HG03521 (cell line): ENCODE data around the gene SLC38A4.
"Not testable (repeated sequence)": the region's sequence is repeated elsewhere in the genome, so short reads cannot be mapped to it uniquely, and the experiment has no call there.

Experiments used
- ATAC-seq: cut with Tn5 transposase; IDR thresholded peaks from one replicate; pipeline ENCODE4 v1.9.1; 2021; ENCODE audit warnings: mild to moderate bottlenecking, moderate library complexity; ENCODE audit not compliant: unreplicated experiment

The SLC38A4 gene

DNA sequence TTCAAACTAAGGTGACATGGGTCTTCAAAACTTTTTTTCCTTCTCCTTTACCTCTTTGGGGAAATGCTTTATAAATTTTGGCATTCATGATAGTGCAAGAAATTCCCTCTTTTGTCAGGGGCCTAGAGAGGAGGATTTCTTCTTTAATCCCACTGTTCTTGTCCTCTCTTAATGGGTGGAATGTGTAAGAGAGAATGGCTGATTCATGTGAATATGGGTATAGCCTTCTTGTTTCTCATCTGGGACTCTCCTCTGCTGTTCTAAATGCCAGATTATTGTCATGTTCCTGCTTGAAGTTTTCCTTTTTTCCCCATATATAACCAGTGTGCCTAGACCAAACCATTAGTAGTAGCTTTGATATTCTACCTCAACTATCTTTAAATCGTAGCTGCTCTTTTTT lies 46.7 kb downstream of the SLC38A4 start:
- no peak for ATAC-seq

DNA sequence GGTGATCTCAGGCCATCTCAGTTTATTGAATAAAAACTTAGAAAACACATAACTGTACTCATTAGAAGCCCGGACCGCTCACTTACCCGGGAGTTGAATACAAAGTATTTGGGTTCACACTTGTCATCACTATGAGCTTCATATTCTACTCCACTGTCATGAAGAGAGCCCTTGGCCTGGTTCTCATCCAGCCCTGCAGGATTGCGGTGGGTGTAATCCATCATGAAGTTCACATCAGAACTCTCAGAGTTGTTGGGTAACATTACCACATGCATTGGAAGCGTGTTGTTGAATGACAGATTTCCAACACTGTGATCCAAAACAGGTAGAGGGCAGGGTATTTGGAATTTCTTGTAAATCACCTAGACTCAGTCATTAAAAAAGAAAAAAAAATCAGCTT lies 47.4 kb downstream of the SLC38A4 start:
- ATAC-seq, result no peak

DNA sequence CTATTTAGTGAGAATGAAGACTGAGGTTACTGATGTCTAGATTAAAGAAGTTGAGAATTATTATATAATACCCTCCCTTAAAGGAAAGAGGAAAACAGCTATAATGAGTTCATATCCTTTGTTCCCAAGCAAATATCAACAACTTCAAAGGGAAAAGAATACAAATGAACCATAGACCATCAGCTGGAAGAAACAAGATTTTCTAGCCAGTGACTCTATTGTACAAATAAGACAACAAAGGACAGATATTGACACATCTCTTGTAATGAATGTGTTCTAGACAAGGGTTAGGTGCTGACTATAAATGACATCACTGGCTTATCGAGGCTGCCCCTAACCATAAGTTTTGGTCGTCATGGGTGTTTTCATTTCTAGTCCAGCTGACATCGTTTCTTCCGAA lies 48.2 kb downstream of the SLC38A4 start:
- ATAC-seq, result no peak

DNA sequence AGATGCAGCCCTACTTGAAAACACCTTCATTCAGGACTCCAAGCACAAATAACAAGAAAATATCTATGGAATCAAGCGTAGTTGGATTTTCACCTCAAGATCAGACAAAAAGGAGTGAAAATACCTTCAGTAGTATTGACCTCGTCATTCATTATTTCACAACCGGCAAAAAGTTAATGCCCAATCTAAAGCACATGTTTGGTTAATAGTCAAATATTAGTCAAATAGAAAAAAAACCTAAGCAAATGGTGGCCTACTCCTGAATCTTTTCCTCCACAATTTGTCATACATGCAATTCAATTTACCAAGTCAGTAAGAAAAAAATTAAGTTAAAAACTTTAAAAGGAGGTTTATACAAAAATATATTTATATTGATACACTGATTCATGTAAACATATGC lies 50.0 kb downstream of the SLC38A4 start:
- ATAC-seq, result no peak

DNA sequence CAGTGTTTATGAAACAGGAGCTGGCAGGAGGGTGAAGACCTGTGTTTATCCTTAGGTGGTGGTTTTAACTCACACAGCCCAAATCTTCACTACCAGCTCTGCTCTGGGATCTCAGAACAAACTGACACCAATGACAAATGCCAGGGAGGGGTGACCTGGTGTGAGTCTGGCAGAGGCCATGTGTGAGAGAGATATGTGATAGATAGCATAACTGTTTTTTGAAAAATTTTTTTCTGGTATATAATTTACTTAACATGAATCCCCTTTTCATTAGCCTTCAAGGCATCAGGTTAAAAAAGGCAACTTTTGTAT lies 51.5 kb downstream of the SLC38A4 start:
- ATAC-seq, result no peak

DNA sequence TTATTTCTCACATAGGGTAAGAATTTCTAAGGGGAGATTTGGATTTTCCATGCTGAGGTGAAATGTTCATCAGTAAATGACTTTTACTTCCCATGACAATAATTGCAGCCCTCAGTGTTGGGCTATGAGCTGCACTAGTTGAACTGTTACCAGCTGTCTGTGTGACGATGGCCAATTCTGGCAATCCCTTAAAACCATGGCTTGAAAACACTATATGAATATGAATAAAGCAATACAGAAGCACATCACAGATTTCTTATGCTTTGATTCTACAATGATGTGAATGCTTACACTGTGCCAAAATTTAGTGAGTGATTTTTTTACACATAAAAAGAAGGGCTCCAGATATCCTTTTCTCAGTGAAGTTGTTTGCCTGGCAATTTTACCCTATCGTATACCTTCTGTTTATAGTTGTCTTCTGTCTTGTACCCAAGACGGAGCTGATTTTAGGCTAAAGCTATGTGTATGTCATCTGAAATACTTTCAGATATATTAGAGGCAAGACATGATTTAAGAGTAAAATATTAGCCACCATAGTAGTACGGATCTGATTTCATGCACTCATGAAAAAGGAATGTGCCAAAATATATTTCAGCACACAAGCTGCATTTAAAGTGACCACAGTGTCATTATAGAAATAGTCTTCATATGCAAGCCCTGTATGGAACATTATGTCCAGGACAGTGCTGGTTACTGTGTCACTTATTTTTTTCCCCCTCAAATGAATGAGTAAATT lies 52.0 kb downstream of the SLC38A4 start:
- ATAC-seq, result no peak

DNA sequence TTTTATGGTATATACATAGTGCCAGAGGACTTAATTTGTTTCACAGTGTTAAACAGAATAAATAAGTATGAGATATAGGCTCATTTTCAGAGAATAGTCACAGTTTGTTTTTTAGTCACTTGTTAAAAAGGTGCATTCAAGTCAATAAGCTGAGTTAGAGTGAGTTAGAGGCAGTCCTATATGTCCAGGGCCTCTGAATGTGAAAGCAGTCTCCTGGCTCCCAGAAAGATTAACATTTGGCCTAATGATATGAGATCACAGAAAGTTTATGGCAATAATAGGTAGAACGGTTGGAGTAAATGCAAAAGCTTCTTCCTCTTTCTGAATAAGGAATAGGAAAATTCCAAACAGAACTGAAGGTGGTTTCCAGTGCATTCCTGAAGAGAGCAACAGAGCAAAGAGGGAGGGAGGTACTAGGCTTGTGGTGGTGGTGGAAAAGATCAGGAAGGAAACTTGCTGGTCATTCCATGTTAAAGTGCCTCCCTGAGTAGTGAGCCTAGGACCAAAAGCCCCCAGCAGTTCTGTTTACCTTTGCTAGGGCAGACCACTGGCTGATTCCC lies 54.4 kb downstream of the SLC38A4 start:
- ATAC-seq, result no peak

DNA sequence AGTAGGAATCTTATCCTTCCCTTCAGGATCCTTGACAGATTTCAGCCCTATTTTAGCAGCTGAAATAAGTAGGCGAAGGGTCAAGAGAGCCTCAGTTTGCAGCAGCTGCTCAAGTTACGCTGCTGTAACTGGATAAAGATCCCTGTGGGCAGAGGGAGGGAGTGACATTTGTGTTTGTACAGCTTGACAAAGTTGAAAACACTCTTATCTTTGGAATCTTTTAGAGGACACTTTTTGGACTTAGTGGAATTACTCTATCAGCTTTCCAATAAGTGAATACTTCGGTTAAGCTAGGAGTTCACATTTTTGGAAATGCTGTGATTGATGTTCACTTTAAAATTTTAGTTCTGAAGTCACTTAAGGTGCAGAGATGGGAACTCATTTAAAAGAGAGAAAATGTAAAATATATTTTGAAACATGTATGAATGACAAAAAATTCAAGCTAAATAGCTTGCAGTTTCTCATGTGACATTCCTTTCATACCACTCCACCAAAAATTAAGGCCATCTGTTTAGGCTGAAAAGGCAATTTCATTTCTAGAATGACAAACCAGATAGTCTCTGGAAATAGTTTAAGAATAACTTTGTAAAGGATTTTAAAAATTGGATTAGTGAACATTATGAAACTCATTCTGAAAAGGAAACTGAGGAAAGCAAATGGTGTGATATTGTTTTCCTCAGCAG lies 55.2 kb downstream of the SLC38A4 start:
- ATAC-seq, result no peak

DNA sequence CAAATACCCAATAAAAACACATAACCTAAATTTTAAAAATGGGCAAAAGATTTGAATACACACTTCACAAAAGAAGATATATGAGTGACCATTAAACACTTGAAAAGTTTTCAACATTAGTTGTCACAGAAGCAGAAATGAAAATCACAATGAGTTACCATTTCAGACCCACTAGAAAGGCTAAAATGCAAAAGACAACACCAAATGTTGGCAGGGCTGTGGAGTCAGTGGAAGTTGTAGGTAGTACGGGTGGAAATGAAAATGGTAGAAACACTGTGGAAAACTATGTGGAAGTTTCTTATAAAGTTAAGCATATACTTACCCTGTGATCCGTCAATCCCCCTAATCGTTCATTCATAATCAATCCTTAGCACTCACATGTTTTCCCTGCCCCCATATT lies 61.8 kb downstream of the SLC38A4 start:
- ATAC-seq, result no peak

DNA sequence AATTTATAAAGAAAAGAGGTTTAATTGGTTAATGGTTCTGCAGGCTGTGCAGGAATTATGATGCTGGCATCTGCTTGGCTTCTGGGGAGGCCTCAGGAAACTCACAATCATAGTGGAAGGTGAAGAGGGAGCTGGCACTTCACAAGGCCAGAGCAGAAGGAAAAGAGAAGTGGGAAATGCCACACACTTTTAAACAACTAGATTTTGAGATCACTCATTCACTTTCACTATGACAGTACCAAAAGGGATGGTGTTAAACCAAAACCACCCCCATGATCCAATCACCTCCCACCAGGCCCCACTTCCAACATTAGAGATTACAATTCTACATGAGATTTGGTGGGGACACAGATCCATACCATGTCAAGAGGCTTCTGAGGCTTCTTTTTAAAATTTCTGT lies 62.6 kb downstream of the SLC38A4 start:
- ATAC-seq, result no peak

DNA sequence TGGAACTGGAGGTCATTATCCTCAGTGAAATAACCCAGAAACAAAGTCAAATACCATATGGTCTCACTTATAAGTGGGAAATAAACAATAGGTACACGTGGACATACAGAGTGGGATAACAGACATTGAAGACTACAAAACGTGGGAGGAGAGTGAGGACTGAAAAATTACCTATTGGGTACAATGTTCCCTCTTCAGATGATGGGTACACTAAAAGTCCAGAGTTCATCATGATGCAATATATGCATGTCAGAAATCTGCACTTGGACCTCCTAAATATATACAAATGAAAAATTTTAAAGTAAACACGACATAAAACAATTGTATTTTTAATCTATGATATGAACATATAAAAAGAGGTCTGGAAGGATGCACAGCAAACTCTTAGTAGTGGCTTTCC lies 71.2 kb downstream of the SLC38A4 start:
- ATAC-seq, result no peak

DNA sequence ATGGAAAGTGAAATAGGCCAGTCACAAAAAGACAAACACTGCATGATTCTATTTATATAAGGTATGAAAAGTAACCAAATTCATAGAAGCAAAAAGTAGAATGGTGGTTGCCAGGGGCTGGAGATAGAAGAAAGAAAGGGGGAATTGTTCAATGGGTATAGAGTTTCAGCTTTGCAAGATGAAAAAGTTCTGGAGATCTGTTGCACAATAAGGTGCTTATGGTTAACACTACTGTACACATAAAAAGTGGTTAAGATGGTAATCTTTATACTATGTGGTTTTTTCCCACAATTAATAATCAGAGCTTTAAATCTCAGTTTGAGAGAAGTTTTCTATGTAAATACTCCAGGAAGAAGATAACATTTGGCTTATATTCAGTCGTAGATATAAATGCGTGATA lies 73.4 kb downstream of the SLC38A4 start:
- no peak for ATAC-seq

DNA sequence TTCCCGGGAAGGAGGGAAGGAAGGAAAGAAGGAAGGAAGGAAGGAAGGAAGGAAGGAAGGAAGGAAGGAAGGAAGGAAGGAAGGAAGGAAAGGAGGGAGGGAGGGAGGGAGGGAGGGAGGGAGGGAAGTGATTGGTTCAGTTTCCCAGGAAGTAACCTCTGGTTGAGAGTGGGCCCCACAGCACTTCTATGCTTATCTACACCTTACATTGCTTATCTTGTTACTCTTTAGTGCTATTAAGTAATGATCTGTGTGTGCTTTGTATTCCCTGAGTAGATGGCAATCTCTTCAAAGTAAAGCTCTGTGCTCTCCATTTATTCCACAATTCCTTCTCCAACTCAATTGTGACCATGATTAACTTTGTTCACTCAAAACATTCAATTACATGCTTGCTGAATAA lies 74.6 kb downstream of the SLC38A4 start:
- no peak for ATAC-seq

DNA sequence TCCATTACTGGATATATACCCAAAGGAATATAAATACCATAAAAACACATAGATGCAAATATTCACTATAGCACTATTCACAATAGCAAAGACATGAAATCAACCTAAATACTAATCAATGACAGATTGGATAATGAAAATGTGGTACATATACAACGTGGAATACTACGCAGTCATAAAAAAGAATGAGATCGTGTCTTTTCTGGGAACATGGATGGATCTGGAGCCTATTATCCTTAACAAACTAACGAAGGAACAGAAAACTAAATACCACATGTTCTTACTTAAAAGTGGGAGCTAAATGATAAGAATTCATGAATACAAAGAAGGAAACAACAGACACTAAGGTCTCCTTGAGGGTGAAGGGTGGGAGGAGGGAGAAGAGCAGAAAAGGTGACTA lies 76.5 kb downstream of the SLC38A4 start:
- no peak for ATAC-seq

DNA sequence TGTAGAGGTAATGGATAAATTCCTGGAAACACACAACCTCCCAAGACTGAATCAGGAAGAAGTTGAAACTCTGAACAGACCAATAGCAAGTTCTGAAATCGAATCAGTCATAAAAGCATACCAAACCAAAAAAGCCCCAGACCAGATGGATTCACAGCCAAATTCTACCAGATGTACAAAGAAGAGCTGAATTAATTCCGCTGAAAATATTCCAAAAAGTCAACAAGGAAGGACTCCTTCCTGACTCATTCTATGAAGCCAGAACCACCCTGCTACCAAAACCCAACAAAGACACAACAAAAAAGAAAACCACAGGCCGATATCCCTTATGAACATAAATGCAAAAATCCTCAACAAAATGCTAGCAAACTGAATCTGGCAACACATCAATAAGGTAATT lies 81.5 kb downstream of the SLC38A4 start:
- no peak for ATAC-seq

DNA sequence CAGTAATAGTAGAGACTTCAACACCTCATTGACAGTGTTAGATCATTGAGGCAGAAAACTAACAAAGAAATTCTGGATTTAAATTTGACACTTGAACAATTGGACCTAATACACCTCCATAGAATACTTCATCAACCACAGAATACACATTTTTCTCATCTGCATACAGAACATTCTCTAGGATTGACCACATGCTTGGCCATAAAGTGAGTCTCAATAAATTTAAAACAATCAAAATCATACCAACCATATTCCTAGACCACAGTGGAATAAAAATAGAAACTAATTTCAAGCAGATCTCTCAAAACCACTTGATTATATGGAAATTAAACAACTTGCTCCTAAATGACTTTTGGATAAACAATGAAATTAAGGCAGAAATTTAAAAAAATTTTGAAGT lies 82.3 kb downstream of the SLC38A4 start:
- no peak for ATAC-seq

DNA sequence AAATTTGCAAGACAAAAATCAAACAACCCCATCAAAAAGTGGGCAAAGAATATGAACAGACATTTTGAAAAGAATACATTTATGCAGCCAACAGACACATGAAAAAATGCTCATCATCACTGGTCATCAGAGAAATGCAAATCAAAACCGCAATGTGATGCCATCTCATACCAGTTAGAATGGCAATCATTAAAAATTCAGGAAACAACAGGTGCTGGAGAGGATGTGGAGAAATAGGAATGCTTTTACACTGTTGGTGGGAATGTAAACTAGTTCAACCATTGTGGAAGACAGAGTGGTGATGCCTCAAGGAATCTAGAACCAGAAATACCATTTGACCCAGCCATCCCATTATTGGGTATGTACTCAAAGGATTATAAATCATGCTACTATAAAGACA lies 83.5 kb downstream of the SLC38A4 start:
- ATAC-seq, result not testable (repeated sequence)

DNA sequence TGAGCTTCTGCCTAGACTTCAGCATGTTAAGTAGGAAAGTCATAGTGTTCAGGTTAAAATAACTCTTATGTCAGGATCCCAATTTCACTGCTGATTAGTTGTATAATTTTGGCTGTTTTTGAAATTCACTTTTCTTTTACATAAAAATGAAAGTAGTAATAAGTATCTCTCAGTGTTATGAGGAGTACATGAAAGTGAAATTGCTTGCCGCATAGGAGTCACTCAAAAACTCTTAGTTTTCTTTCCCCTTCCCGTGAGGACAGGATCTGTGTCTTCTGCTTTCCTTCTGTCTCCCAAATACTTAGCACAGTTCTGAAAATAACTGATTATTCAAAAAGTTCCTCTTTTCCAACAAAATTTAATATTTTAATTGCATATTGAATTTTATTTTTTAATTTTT lies 100.5 kb downstream of the SLC38A4 start:
- ATAC-seq, result no peak

DNA sequence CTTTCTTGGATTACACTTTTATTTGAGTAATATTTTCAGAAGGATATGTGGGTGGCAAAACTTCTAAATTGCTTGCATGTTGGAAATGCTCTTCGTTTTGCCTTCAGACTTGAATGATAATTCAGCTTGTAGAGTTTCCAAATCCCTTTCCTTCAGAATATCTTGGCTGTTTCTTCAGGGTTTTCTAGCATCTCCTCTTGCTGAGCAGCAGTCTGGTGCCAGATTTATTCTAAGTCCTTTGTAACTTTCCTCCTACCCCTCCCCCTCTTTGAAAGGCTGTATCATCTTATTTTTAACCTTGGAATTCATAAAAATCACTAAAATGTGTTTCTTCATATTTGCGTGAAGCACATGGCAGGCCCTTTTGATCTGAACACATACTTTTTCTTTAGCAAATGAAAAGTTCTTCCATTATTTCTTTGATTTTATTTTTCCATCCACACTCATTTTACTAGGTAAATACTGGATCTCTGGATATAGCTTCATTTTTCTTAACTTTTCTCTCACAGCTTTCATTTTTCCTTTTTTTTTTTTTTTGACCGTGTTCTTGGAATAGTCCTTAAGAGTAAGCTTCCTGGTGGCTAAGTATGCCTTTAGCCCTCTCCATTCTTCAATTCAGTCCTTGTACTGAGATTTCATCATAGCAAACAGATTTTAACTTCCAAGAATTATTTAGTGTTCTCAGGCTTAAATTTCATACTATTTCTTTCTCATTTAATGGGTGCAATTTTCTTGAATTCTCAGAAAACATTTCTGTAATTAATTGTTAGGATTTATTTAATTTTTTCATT lies 102.0 kb downstream of the SLC38A4 start:
- no peak for ATAC-seq

DNA sequence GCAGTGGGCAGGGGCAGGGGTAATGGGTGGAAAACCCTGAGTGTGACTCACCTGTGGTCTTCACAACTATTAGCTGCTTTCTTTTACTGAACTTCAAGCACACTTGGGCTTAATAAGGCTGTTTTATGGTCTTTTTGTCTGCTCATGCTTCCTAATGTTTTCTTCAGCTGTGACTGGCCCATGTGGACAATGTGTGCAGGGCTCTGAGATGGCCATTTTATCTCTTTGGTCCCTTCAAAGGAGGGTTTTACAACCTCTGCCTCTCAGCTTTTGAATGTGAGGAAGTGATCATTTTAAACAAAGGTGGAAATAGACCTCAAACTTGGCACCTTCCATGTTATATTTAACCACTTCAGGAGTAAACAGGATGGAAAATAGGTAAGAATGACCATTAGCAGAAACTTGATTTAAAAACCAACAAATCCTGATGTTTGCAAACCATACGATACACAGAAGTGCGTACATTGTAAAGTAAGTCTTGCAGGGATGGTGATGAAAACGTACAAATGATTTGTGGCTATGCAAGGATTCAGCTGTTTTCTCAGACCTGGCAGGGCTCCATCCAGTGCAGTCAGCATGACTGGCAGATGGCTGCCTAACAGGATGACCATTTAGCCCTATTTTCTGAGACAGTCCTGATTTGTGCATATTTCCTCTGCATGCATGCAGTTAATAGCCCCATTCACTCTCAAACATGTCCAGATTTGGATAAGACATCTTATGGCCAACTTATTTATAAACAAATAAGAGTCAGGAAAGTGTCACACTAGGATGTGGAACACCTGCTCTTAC lies 103.2 kb downstream of the SLC38A4 start:
- no peak for ATAC-seq

DNA sequence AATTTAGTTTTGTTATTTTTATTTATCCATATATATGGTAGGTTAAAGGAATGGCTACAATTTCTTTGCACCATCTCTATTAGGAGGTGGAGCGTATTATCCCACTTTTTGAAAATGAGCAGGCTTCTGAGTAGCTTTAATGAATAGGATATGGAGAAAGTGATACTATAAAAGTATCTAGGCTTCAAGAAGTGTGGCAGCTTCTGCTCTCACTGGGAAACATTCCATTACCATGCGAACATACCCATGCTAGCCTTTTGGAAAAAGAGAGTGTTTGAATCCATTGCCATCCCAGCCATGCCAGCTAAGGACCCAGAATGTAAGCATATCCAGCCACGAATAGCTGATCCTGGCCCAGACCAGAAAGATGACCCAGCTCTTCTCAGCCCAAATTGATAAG lies 107.3 kb downstream of the SLC38A4 start:
- no peak for ATAC-seq
